Neural crest cell (in vitro differentiated cells): ENCODE results near the gene NINJ1. TPM values are rescaled to one million over a fixed set of nuclear protein-coding genes. Genes with fewer than 3 reads are reported as not detected.

Experiments used
- DNase-seq: peaks from one replicate; pipeline ENCODE4 v3.0.0; 2021; ENCODE audit warnings: low read depth, mixed read lengths, low spot score
- H3K27ac Mint-ChIP-seq: one replicate; pipeline ENCODE4 v1.8.0; 2021; ENCODE audit warnings: mild to moderate bottlenecking, mixed read lengths; ENCODE audit not compliant: unreplicated experiment
- H3K27me3 Mint-ChIP-seq: 2 replicates; pipeline ENCODE4 v1.8.0; 2021; ENCODE audit warnings: low read depth, mild to moderate bottlenecking, mixed read lengths
- H3K36me3 Mint-ChIP-seq: 2 replicates; pipeline ENCODE4 v1.8.0; 2021; ENCODE audit warnings: low read depth, mild to moderate bottlenecking, mixed read lengths
- H3K4me1 Mint-ChIP-seq: 2 replicates; pipeline ENCODE4 v1.8.0; 2021; ENCODE audit warnings: mixed read lengths
- H3K4me3 Mint-ChIP-seq: one replicate; pipeline ENCODE4 v1.8.0; 2021; ENCODE audit warnings: mild to moderate bottlenecking, mixed read lengths
- H3K9me3 Mint-ChIP-seq: 2 replicates; pipeline ENCODE4 v1.8.0; 2021; ENCODE audit warnings: mixed read lengths
- total RNA-seq: library from RNA; stranded (reverse); gene quantifications from 2 replicates; pipeline ENCODE4 v1.2.1, GENCODE V29; 2021
- TF ChIP-seq, protein P1 (sequence below): fragments of 200-600 bp; sonication (generic); conservative IDR thresholded peaks from 2 replicates; pipeline ENCODE4 v1.5.0; 2021; ENCODE audit warnings: antibody characterized with exemption, mild to moderate bottlenecking

The NINJ1 gene
- total RNA-seq, 1 donor from 2014 or later, result 17.8 TPM

DNA sequence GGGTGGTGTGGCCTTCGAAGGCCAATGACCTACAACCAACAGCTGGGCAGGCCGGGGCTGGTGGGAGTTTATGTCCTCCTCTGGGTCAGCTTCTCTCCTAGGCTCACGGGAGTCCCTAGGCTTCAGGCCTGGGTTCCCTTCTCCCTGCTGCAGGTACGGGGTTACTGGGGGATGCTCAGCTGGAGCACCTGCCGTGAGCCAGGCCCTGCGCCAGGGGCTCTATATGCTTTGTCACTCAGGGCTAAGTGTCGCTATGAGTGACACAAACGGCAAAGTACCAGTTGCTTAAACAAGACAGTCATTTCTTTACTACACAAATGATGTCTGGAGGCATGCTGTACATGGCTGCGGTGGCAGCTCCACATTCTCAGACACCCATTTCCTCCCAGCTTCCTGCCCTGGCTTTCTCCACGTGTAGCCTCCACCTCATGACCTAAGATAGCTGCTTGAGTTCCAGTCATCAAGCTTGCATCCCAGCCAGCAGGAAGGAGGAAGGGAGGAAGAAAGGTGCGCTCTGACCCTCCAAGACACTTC lies 22.5 kb upstream of the NINJ1 start:
- H3K9me3 Mint-ChIP-seq, result no peaks in the 10 kb centered on the region
- no peaks in the 10 kb centered on the region for H3K36me3 Mint-ChIP-seq
- no peak for DNase-seq
- H3K27ac Mint-ChIP-seq, result no peak overlapping the region
- TF ChIP-seq, protein P1, sequence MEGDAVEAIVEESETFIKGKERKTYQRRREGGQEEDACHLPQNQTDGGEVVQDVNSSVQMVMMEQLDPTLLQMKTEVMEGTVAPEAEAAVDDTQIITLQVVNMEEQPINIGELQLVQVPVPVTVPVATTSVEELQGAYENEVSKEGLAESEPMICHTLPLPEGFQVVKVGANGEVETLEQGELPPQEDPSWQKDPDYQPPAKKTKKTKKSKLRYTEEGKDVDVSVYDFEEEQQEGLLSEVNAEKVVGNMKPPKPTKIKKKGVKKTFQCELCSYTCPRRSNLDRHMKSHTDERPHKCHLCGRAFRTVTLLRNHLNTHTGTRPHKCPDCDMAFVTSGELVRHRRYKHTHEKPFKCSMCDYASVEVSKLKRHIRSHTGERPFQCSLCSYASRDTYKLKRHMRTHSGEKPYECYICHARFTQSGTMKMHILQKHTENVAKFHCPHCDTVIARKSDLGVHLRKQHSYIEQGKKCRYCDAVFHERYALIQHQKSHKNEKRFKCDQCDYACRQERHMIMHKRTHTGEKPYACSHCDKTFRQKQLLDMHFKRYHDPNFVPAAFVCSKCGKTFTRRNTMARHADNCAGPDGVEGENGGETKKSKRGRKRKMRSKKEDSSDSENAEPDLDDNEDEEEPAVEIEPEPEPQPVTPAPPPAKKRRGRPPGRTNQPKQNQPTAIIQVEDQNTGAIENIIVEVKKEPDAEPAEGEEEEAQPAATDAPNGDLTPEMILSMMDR, result no peak
- H3K4me3 Mint-ChIP-seq, result no peak overlapping the region
- H3K27me3 Mint-ChIP-seq, result no peaks in the 10 kb centered on the region
- H3K4me1 Mint-ChIP-seq, result peaks cover 6% of the 10 kb centered on the region

DNA sequence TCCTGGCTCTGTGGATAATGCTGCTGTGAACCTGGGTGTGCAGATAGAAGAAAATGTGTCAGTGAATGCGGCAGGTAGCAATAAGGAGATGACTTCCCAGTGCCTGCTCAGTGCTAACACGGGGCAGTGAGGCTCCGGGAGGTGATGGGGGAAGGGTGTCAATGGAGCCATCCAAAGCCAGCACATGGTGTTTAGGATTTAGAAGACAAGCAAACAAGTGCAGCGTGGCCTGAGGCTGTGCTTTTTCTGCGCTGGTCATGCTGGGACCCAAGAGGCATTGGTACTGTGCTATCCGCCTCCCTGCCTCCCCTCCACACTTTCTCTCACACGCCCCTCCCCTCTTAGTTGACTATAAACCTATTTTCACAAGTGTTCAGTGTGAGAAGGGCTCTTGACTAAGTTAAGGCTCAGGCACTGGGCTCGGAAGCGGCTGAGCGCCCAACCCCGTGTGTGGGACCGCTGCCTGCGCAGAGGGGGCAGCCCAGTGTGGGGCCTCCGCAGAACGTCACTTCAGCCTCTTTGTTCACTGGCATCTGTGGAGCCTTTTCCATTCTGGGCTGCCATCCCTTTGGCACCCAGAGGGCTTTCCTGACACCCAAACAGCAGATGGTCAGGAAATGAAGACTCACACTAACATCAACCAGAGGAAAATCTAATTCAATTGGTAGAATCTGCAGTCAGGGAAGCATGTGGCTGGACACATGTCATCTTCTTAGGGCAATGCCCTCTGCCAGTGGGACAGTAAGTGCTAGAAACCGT lies 21.8 kb upstream of the NINJ1 start:
- TF ChIP-seq, protein P1, result no peak
- no peak overlapping the region for H3K27ac Mint-ChIP-seq
- no peaks in the 10 kb centered on the region for H3K36me3 Mint-ChIP-seq
- no peak for DNase-seq
- H3K4me1 Mint-ChIP-seq, result peaks cover 6% of the 10 kb centered on the region
- no peaks in the 10 kb centered on the region for H3K27me3 Mint-ChIP-seq
- H3K9me3 Mint-ChIP-seq, result no peaks in the 10 kb centered on the region
- no peak overlapping the region for H3K4me3 Mint-ChIP-seq

DNA sequence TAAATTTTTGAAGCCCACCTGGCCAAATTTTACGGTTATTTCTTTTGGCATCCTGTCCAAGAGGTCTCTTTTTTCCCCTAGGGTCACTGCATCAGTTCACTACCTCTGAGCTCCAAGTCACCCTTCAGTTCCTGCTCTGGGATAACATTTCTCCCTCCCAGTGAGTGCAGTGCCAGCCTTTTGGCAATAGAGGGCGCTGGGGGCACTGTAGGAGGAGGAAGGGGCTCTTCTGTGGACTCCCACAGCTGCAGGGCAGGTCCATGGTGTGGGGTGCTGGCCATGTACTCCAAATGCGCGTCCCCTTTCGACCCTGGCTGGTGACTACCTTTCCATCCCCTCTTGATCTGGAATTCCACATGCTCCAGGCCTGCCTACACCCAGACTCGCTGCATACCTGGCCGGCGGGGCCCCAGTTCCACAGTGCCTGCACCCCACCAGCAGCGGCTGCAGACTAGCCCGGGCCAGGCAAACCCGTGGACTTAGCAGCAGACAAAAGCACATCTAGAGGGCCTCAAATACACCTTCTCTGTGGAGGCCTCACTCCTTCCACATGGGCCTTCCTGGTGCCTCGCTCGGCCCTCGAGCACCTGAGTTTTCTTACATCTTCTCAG lies 20.3 kb upstream of the NINJ1 start:
- Mint-ChIP-seq H3K27me3 (no peaks in the 10 kb centered on the region), H3K36me3 (no peaks in the 10 kb centered on the region), H3K4me1 (no peaks in the 10 kb centered on the region), H3K9me3 (no peaks in the 10 kb centered on the region), H3K4me3 (no peak overlapping the region), H3K27ac (no peak overlapping the region)
- TF ChIP-seq, protein P1, result peak; percentile 64
- peak; percentile 66 for DNase-seq

DNA sequence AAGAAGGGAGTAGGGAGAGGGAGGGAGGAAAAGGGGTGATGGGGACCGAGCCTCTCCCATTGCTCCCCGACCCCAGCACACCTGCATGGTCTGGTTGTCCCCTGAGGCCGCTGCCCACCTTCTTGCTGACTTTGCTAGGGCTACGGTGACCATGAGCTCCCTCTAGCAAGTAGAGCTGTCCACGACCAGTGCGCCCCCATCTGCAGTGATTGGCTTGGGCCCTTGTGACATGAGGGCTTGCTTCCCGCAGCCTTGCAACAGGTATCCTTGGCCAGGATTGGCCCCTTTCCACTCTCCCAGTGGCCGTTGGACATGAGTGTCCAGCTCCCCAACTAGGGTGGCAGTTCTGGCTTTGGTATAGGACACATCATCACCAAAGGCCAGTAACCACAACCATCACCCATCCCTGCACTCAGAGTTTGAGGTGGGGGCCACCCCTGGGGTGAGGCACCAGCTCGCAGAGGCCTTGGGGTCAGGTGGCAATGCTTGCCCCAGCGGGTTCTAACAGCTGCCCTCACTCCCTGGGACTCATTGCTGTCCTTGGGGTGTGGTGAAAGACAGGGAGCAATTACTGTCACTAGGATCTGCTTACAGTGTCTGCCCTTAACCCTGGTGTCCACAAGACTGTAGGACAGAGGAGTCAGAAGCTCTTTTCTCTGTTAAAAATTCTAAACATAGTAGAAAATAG lies 17.2 kb upstream of the NINJ1 start:
- TF ChIP-seq, protein P1, result no peak
- Mint-ChIP-seq H3K27me3 (no peaks in the 10 kb centered on the region), H3K36me3 (no peaks in the 10 kb centered on the region), H3K4me1 (no peaks in the 10 kb centered on the region), H3K4me3 (no peak overlapping the region), H3K9me3 (peaks cover 2% of the 10 kb centered on the region), H3K27ac (no peak overlapping the region)
- no peak for DNase-seq

DNA sequence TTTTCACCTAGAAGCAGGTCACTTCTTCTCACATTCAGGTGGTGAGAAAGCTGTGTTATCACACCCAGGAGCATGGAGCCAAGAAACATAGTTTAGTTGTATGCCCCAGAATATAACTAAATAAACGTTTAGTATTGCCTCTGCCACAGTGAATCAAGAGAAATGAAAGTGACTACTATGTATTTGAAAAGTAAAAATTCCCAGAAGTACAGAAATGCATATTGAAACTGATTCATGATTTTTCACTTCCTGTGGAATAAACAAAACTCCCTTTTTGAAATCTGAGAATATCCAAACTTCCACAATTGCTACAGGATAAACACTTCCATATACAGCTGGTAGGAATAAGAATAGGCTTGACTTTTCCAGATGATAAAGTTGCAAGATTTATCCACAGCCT lies 15.3 kb upstream of the NINJ1 start:
- no peaks in the 10 kb centered on the region for H3K36me3 Mint-ChIP-seq
- H3K27me3 Mint-ChIP-seq, result no peaks in the 10 kb centered on the region
- H3K4me1 Mint-ChIP-seq, result peaks cover 2% of the 10 kb centered on the region
- H3K9me3 Mint-ChIP-seq, result peaks cover 2% of the 10 kb centered on the region
- no peak overlapping the region for H3K27ac Mint-ChIP-seq
- no peak for DNase-seq
- H3K4me3 Mint-ChIP-seq, result no peak overlapping the region
- TF ChIP-seq, protein P1, result no peak
